Stromal cell of bone marrow (primary cell): Measurements from ENCODE around the gene ACSM4.
"Not testable (repeated sequence)": the region's sequence is repeated elsewhere in the genome, so short reads cannot be mapped to it uniquely, and the experiment has no call there.

Experiments used
- DNase-seq: peaks from one replicate; pipeline ENCODE4 v3.0.0-alpha.2; 2012; ENCODE audit warnings: low read depth

Gene ACSM4, protein sequence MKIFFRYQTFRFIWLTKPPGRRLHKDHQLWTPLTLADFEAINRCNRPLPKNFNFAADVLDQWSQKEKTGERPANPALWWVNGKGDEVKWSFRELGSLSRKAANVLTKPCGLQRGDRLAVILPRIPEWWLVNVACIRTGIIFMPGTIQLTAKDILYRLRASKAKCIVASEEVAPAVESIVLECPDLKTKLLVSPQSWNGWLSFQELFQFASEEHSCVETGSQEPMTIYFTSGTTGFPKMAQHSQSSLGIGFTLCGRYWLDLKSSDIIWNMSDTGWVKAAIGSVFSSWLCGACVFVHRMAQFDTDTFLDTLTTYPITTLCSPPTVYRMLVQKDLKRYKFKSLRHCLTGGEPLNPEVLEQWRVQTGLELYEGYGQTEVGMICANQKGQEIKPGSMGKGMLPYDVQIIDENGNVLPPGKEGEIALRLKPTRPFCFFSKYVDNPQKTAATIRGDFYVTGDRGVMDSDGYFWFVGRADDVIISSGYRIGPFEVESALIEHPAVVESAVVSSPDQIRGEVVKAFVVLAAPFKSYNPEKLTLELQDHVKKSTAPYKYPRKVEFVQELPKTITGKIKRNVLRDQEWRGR

DNA sequence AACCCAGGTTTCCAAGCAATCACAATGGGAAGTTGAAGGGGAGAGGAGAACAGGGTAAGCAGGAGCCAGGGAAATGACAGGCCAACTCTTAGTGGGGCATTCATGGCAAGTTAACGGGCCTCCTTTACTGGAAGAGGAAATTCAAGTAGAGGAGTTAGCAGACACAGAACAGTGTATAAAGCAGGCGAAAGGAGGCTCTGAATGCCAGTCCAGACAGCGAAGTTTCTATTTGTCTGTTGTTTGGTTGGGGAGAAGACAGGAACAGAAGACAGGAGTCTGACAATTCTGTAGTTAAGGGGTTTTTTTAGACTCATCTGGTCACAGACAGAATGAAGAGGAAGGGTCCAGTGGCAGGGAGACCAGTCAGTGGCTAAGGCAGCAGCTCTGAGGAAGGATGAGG lies at the start of gene ACSM4:
TSS of gene ACSM4 (plus strand) at position 301 of the 400 bp plus-strand sequence. CDS start 260 bp downstream, outside the sequence.
- no peak for DNase-seq

DNA sequence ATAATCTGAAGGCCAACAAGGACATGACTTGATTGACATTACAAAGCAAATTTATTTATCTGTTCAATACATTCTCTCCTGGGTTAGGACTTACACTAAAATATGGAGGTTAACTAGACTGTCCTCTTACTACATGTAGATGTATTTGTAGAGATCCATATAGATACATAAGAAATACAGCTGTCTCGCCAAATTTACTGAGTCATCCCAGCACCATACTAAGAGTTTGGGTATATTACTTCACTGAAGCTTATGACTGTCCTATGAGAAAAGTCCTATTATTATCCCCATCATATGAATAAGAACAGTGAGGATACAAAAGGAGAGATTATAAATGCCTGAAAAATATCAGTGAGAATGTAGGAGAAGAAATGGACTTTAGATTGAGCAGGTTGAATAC lies 44.8 kb upstream of the ACSM4 start:
- no peak for DNase-seq

DNA sequence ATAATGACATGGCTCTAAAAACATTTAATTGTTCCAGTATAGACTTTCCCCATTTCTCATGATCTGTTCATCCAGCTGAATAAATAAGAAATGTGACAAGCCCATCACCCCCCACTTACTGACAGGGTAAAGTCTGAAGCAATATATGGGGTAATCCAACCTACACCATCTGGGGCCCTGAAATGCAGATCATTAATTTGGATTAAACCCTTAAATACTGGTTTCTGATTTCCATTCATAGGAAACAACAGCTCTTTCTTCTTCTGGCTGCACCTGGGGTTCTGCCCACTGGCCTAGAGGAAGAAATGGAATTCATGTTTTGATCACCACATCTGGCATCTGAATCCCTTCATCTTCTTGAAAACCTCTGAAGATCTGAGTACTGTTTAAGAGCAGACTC lies 39.3 kb upstream of the ACSM4 start:
- no peak for DNase-seq

DNA sequence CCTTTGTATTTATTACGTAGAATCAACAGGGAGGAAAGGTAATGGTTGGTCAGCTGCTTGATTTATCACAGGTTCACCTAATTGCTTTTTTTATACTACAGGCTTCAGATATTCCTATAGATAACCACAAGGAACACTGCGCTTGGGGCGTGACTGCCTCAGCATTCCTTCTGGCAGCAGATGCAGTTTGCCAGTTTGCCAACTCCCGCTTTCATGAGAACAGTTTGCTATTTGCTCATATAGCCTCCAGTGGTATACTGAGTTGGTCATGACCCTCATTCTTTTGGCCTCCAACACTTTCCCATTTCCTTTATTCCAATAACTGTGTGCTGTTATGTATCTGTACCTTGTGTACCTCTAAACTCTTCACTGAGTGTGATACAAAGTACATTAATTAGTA lies 38.6 kb upstream of the ACSM4 start:
- no peak for DNase-seq

DNA sequence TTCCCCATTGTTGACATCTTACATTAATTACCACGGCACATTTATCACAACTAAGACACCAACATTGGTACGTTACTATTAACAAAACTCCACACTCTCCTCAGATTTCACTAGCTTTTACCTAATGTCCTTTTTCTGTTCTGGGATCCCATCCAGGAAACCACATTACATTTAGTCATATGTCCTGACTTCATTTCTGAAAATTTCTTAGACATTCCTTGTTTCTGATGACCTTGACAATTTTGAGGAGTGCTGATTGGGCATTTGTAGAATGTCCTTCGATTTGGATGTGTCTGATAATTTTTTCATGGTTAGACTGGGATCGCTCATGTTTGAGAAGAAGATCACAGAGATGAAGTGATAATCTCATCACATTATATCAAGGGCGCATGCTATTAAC lies 34.6 kb upstream of the ACSM4 start:
- peak; percentile 2 for DNase-seq

DNA sequence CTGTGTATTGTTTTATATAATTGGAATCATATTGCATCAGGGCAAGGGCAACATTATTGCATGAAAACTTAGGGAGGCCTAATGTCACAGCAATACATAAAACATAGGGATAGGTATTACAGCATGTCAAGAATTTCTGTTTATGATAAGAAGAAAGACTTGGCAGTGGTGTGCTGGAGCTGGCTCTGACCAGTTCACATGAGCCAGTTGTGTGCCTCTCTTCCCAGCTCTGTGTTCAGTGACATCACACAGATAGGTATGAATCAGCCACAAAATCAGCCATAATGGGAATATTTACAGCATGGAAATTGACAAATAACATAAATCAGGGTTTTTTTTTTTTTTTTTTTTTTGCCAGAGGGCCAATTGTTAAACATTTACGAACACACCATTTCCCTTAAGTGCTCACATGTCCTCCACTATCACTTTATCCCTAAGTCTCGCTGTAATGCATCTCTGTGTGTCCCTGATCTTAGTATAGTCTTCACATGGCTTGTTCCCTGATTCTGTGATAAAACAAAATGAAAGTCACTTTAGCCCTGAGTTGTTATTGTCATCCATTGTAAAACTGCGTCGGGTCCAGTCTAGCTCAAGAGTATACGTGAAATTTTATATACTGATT lies 31.9 kb upstream of the ACSM4 start:
- DNase-seq: no peak

DNA sequence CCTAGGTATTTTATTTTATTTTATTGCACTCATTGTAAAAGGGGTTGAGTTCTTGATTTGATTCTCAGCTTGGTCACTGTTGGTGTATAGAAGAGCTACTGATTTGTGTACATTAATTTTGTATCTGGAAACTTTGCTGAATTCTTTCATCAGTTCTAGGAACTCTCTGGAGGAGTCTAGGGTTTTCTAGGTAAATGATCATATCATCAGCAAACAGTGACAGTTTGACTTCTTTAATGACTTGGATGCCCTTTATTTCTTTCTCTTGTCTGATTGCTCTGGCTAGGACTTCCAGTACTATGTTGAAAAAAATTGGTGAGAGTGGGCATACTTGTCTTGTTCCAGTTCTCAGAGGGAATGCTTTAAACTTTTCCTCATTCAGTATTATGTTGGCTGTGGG lies 28.4 kb upstream of the ACSM4 start:
- not testable (repeated sequence) for DNase-seq

DNA sequence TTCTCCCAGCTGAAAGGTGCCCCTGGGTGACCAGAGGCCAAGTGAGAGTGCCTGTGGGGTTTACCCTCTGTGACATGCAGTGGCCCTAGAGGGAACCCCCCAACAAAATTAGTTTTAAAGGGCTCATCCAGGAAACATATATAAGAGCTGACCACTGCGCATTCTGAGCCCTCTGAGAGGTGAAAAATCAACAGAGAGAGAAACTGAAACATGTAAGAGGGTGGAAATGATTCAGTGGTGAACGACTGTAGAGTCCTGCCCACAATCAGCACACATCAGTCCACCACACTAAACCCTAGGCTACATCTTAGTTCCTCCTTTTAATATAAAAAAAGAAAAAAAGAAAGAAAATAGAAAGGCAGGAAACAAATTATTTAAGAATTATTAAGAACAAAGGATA lies 21.0 kb upstream of the ACSM4 start:
- no peak for DNase-seq

DNA sequence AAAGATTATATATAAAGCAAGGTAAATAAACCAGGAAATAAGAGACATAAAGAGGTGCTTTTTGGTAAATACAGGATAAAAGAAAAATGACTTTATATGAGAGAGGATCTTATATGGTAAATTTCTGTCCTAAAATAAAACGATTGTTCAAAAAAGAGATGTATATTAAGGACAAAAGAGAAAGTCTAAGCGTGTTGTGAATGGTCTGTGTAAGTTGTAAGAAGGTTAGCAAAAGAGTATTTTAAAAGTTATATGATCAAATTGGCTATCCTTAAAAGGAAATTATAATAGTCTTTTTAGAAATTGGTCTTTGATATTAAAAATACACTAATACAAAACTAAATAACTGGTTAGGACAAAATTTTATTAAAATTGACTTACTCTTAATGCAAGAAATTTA lies 14.1 kb upstream of the ACSM4 start:
- DNase-seq: no peak

DNA sequence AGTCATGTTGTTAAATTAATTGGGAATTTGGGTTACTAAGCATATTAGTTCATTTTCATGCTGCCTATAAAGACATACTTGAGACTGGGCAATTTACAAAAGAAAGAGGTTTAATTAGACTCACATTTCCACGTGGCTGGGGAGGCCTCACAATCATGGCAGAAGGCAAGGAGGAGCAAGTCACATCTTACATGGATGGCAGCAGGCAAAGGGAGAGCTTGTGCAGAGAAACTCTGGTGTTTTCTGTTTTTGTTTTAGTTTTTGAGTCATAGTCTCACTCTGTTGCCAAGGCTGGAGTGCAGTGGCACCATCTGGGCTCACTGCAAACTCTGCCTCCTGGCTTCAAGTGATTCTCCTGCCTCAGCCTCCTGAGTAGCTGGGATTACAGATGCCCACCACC lies 13.3 kb upstream of the ACSM4 start:
- not testable (repeated sequence) for DNase-seq

DNA sequence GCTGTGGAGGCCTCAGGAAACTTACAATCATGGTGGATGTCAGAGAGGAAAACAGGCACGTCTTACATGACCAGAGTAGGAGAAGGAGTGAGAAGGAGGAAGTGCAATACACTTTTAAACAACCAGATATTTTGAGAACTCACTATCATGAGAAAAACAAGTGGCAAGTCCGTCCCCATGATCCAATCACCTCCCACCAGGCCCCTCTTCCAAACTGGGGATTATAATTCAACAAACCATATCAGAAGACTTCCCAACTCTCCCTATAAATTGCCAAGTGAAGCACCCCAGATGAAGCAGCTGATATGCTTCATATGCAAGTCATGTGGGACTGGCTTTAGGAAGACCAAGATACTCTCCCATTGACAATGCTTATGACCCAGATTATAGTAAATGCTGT lies 11.6 kb upstream of the ACSM4 start:
- no peak for DNase-seq

DNA sequence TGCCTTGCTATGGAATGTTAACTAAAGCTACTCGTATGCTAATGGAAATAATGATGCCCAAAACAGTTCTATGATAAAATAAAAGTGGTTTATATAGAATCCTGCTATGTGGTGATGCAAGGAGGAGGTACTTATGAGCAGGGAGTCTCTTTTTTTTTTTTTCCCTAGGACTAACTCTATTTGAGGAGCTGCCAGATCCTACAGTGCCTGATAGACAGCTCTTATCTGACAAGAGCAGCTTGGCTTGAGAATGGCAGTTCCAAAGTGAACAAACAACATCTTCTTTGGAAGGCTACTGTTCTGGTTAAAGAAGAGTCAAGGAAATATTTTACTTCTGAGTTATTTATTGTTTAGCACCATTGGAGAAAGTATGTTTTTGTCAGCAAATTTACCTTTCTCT lies 10.2 kb upstream of the ACSM4 start:
- no peak for DNase-seq

DNA sequence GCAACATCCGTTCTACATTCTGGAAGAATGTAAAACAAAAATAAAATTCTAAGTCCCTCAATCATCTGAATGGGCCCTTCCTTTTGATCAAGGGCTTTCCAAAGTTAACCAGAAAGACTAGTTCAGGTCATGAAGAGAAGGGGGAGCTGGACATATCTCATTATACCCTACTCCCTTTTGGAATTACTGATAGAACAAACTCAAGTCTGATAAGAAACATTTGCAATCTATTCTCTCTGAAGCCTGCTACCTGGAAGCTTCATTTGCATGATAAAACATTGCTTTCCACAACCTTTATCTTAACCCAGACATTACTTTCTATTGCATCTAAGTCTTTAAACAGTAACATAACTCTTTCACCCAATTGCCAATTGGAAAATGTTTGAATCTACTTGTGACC lies 8.3 kb upstream of the ACSM4 start:
- no peak for DNase-seq

DNA sequence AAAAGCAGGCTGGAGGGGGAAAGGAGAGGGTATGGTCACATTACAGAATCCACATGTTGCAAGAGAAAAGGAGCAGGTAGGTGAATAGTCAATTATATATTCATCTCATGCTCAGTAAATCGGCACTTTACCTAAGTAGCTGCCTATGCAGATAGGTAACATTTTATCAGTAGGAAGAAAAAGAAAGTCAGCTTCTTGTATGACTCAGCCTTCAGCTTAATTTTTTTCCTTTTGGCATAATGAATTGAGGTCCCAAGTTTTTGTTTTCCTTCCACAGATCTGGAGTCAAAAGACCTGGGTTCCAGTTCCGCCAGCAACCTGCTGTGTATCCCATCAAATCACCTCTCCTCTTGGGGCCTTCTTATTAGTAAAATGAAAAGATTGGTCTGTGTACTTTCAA lies 6.0 kb upstream of the ACSM4 start:
- no peak for DNase-seq

DNA sequence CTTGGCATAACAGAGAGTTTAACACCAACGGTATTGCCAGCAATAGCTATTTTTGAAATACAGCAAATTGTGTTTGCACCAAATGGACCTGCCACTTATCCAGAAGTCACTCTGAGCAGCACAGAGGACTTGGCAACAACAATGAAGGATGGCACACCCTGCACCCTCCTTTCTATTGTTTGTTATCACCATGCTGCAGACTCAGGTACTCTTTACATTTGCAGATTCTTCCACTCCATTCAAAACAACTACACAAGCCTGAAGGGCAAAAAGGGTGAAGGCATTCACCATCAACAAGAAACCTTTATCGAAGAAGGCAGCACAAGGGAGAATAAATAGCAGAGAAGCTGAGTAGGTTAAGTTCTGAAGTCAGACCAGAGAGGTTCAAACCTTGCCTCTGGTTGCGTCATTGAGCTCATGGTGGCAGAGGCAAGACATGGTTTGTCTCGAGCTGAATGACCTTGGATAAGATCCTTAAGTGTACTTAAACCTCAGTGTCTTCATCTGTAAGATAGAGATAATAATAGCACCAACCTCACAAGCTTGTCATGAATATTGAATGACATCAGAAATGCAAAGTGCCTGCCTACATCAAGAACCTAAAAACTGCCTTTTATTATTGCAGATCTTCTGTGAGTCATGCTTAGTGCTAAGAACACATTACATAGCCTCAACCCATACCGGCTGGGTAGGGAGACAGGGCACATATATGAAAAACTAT lies 1.4 kb upstream of the ACSM4 start:
- no peak for DNase-seq

DNA sequence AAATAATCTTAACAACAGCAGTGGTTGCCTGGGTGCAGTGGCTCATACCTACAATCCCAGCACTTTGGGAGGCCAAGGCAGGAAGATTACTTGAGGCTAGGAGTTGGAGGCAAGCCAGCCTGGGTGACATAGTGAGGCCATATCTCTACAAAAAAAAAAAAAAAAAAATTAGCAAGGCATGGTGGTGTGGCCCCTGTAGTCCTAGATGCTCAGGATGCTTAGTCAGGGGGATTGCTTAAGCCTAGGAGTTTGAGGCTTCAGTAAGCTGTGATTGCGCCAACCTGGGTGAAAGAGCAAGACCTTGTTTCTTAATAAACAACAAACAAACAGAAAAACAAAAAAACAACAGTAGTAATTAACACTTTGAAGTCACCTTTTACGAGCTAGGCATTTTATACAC lies 642 bp upstream of the ACSM4 start:
- no peak for DNase-seq

DNA sequence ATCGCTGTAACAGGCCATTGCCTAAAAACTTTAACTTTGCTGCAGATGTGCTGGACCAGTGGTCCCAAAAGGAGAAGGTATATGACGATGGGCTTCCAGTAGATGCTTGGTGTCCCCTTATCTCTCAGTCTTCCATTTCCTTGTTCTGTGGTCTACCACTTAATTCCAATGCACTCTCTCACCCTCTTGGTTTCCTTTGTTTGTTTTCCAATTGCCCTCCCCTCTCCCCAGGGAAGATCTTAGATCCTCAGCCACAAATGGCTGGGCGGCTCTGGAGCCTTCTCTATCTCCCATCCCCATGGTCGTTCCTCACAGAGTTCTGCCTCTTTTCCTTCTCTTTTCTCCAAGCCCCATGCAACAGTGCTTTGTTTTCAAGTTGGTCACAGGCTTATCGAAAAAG lies 584 bp downstream of the ACSM4 start:
- no peak for DNase-seq

DNA sequence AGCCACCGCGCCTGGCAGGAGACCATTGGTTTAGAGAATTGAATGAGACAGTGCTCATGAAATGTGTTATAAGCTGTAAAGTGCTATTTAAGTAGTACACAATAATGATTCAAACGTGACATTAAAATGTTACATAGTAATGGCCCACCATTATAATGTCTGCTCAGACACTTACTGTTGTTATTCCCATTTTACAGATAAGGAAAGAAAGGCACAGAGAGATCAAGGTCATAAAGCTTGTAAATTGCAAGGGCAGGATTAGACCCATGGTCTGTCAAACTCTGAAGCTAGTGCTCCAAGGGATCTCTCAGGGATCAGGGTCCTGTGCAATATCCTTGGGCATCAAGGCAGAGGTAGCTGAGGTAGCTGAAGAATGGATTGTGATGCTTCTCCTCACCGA lies 6.2 kb downstream of the ACSM4 start:
- DNase-seq: no peak

DNA sequence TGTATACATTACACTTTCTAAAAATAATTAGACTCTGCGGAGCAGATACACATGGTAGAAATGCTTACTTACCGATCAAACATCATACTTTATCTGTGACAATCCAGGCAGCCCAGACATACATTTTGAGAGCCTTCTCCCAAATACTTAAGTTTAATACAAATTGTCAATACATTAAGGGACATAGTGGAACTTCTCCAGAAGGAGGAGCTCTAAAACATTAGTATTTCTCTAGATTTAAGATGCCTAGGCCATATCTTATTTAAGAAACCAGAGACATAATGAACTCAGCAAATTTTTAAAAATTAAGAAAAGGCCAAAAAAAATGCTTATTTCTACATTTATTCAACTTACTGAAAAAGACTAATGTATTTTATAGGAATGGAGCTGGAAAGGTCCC lies 16.1 kb downstream of the ACSM4 start:
- DNase-seq: no peak

DNA sequence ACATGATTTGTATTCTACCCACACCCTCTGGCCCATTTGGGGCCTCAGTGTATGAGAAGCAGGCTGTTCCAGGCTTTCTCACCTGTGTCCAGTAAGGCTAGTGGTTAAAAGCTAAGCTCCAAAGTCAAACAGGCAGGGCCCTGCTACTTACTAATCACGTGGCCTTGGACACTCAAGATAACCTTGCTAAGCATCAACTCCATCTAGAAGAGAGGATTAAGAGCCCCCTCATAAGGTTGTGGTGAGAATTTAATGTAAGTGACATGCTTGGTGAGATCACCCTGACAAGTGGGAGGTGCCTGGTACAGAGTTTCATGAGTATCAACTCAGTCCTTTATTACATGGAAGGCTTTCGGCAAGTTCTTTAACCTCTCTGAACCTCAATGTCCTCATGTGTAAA lies 17.8 kb downstream of the ACSM4 start:
- no peak for DNase-seq

DNA sequence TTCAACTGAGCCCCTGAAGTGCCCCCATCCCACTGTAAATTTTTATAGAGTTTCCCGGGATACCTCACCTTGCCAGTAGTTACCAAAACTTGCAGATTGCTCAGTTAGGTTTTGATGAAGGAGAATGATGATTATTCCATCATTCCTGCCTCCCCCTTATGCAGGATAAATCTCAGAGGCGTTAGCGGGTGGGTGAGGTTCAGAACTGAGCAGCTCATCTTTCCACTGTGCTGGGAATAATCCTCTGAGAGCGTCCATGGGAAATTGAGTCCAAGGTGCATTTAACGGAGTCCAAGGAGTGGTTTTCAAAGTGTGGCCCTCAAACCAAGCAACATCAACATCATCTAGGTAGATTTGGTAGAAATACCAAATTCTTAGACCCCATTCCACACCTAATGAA lies 18.7 kb downstream of the ACSM4 start:
- no peak for DNase-seq

DNA sequence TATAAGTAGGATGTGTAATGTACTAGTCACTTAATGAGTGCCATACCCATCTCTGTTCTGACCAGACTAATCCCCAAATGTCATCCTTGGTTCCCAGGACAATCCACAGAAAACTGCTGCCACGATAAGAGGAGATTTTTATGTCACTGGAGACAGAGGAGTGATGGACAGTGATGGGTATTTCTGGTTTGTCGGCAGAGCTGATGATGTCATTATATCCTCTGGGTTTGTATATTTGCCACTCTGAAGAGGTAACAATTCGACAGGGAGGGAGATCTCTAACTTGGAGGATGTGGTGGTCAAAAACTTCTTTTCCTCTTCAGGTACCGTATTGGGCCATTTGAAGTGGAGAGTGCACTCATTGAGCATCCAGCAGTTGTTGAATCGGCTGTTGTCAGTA lies 20.3 kb downstream of the ACSM4 start:
- no peak for DNase-seq

DNA sequence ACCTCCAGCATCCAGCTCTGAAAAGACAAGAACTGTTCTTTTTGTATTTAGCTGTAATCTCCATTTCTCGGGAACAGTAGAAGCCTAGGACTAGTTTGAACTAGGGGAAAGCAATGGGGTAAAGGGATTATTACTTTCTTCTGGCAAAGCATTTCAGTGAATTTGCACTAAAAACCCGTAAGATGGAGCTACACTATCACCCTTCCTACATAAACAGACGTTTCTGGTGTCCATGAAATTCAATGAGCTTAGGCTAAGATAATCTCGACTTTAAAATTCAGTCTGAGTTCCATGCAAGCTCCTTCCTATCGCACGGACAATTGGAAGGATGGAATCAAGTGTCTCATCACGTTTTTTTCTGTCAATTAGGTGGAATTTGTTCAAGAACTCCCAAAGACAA lies 24.0 kb downstream of the ACSM4 start:
- no peak for DNase-seq
